Measurements from ENCODE around the gene USP32. TPM values are rescaled to one million over a fixed set of nuclear protein-coding genes. Genes with fewer than 3 reads are reported as not detected.

The USP32 gene
- total RNA-seq, 5 donors from 2014 or later (not counting 1 experiment from before 2014, with no cell fraction given): 30.0 to 34.5 (median 31.4) TPM

- Histone ChIP-seq H3K36me3 (ENCODE audit: control insufficient read depth in 2 of 2, extremely low read depth in 1 of 2, insufficient read depth in 1 of 2, low read length in 1 of 2) (no peaks in the 10 kb centered on the region), H3K9me3 (no peaks in the 10 kb centered on the region), H3K27ac (ENCODE audit: low read length) (no peak overlapping the region), H3K4me3 (ENCODE audit: control insufficient read depth in 1 of 2, extremely low read depth in 1 of 2, low read length in 1 of 2) (no peak overlapping the region), H3K27me3 (replicated peaks in 1 of 2; ENCODE audit: control insufficient read depth in 2 of 2, extremely low read depth in 1 of 2, insufficient read depth in 2 of 2, low read length in 1 of 2) (peaks cover 0 to 74% of the 10 kb centered on the region in 2 experiments), H3K4me1 (ENCODE audit: control insufficient read depth in 1 of 2, extremely low read depth in 1 of 2, insufficient read depth in 2 of 2, low read length in 2 of 2) (no peaks in the 10 kb centered on the region)
- ATAC-seq (replicated peaks in 1 of 4): no peak
- ChIA-PET POLR2A (no interaction called here), CTCF (no interaction called here)
- 84% methylated on average over 5 of the region's 18 CpGs for WGBS (ENCODE audit: insufficient coverage)
- Mint-ChIP-seq H3K27ac (no peak overlapping the region), H3K9me3 (no peaks in the 10 kb centered on the region), H3K4me1 (no peaks in the 10 kb centered on the region), H3K27me3 (peaks cover 30 to 48% of the 10 kb centered on the region in 2 donors), H3K4me3 (no peak overlapping the region), H3K36me3 (no peaks in the 10 kb centered on the region)
- DNase-seq: no peak
Measured at GRCh38 chr17:60157487-60158040, 234.4 kb downstream of the USP32 start.

DNA sequence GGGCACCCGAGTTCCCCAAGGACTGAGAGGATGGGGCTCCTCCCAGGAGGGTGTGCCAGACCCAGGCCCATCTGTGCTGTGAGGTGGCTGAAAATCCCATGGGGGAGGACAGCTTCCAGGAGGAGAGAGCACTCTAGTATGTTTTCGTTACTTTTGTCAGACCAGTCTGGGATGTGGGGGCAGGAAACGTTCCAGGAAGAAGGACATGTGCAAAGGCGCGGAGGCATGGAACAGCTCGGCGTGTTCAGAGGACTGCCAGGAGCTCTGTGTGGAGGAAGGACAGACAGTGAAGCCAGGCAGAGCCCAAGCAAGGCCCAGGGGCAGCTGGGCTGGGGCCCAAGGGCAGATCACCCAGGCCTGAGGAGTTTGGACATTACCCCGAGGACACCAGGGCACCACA is 235.2 kb downstream of the USP32 start:
- ATAC-seq (replicated peaks in 1 of 4) (no peak), DNase-seq (no peak)
- H3K4me1 ChIP-seq (ENCODE audit: control insufficient read depth in 1 of 2, extremely low read depth in 1 of 2, insufficient read depth in 2 of 2, low read length in 2 of 2): peaks cover 0 to 1% of the 10 kb centered on the region in 2 experiments
- H3K4me1 Mint-ChIP-seq: no peaks in the 10 kb centered on the region
- H3K9me3 ChIP-seq: no peaks in the 10 kb centered on the region
- no peak overlapping the region for H3K27ac Mint-ChIP-seq
- H3K4me3 ChIP-seq (ENCODE audit: control insufficient read depth in 1 of 2, extremely low read depth in 1 of 2, low read length in 1 of 2): no peak overlapping the region
- H3K27ac ChIP-seq (ENCODE audit: low read length): no peak overlapping the region
- H3K36me3 Mint-ChIP-seq: no peaks in the 10 kb centered on the region
- ChIA-PET CTCF (no interaction called here), POLR2A (no interaction called here)
- H3K9me3 Mint-ChIP-seq: no peaks in the 10 kb centered on the region
- peaks cover 0 to 74% of the 10 kb centered on the region in 2 experiments for H3K27me3 ChIP-seq (replicated peaks in 1 of 2; ENCODE audit: control insufficient read depth in 2 of 2, extremely low read depth in 1 of 2, insufficient read depth in 2 of 2, low read length in 1 of 2)
- H3K36me3 ChIP-seq (ENCODE audit: control insufficient read depth in 2 of 2, extremely low read depth in 1 of 2, insufficient read depth in 1 of 2, low read length in 1 of 2): no peaks in the 10 kb centered on the region
- 81% methylated on average over 8 of the region's 8 CpGs for WGBS (ENCODE audit: insufficient coverage)
- H3K4me3 Mint-ChIP-seq: no peak overlapping the region
- peaks cover 34 to 54% of the 10 kb centered on the region in 2 donors for H3K27me3 Mint-ChIP-seq

DNA sequence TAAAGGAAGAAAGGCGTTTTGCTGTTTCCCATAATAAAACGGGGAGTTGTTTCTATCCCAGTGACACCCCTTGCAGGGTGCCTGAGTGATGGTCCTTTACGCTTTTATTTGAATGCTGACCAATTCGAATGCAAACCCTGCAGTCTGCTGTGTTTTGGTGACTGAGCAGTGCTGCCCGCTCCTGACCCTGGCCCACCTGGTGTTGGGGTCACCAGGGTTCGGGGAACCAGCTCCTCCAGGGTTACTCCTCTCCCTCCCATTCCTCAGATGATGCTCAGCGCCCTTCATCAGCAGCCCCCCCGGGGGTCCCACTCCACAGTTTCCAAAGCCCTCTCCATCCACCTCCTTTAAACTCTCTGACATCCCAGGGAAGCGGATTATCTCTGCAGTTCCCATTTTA is 236.1 kb downstream of the USP32 start:
- no peaks in the 10 kb centered on the region for H3K36me3 ChIP-seq (ENCODE audit: control insufficient read depth in 2 of 2, extremely low read depth in 1 of 2, insufficient read depth in 1 of 2, low read length in 1 of 2)
- CTCF ChIA-PET: no interaction called here

DNA sequence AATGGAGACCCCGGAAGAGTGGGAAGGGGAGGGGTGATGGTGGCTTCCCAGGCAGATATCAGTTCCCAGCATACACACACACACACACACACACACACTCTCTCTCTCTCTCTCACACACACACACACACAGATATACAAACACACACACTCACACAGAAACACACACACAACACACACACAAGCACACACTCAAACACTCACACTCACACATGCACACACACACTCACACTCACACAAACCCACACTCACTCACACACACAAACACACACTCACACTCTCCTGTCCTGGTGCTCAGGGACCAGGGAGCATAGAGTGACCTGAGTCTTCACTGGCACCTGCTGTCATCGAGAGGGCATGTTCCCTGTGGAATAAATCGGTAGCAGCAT is 236.5 kb downstream of the USP32 start:
- H3K36me3 Mint-ChIP-seq: no peaks in the 10 kb centered on the region
- POLR2A ChIA-PET: no interaction called here
- H3K27ac Mint-ChIP-seq: no peak overlapping the region
- CTCF ChIA-PET: no interaction called here
- H3K36me3 ChIP-seq (ENCODE audit: control insufficient read depth in 2 of 2, extremely low read depth in 1 of 2, insufficient read depth in 1 of 2, low read length in 1 of 2): no peaks in the 10 kb centered on the region
- no peak overlapping the region for H3K27ac ChIP-seq (ENCODE audit: low read length)
- DNase-seq (no peak), ATAC-seq (replicated peaks in 1 of 4) (no peak)
- peaks cover 40 to 59% of the 10 kb centered on the region in 2 donors for H3K27me3 Mint-ChIP-seq
- WGBS (ENCODE audit: insufficient coverage): 100% methylated on average over 2 of the region's 3 CpGs
- peaks cover 2 to 78% of the 10 kb centered on the region in 2 experiments for H3K27me3 ChIP-seq (replicated peaks in 1 of 2; ENCODE audit: control insufficient read depth in 2 of 2, extremely low read depth in 1 of 2, insufficient read depth in 2 of 2, low read length in 1 of 2)
- no peaks in the 10 kb centered on the region for H3K9me3 Mint-ChIP-seq
- H3K4me3 ChIP-seq (ENCODE audit: control insufficient read depth in 1 of 2, extremely low read depth in 1 of 2, low read length in 1 of 2): no peak overlapping the region
- H3K4me1 Mint-ChIP-seq: peaks cover 10 to 11% (median 11%) of the 10 kb centered on the region in 3 donors
- peaks cover 0 to 14% of the 10 kb centered on the region in 2 experiments for H3K4me1 ChIP-seq (ENCODE audit: control insufficient read depth in 1 of 2, extremely low read depth in 1 of 2, insufficient read depth in 2 of 2, low read length in 2 of 2)
- H3K4me3 Mint-ChIP-seq: no peak overlapping the region
- H3K9me3 ChIP-seq: no peaks in the 10 kb centered on the region

More for the DNA sequence above, 236.1 kb downstream of the USP32 start:
- Histone ChIP-seq H3K27ac (ENCODE audit: low read length) (no peak overlapping the region), H3K9me3 (no peaks in the 10 kb centered on the region), H3K27me3 (replicated peaks in 1 of 2; ENCODE audit: control insufficient read depth in 2 of 2, extremely low read depth in 1 of 2, insufficient read depth in 2 of 2, low read length in 1 of 2) (peaks cover 2 to 74% of the 10 kb centered on the region in 2 experiments), H3K4me1 (ENCODE audit: control insufficient read depth in 1 of 2, extremely low read depth in 1 of 2, insufficient read depth in 2 of 2, low read length in 2 of 2) (peaks cover 0 to 10% of the 10 kb centered on the region in 2 experiments), H3K4me3 (ENCODE audit: control insufficient read depth in 1 of 2, extremely low read depth in 1 of 2, low read length in 1 of 2) (no peak overlapping the region)
- WGBS (ENCODE audit: insufficient coverage): 73% methylated on average over 9 of the region's 9 CpGs
- H3K36me3 Mint-ChIP-seq: no peaks in the 10 kb centered on the region
- no peak for ATAC-seq (replicated peaks in 1 of 4)
- peaks cover 7 to 8% (median 8%) of the 10 kb centered on the region in 3 donors for H3K4me1 Mint-ChIP-seq
- H3K27ac Mint-ChIP-seq: no peak overlapping the region
- H3K27me3 Mint-ChIP-seq: peaks cover 39 to 59% of the 10 kb centered on the region in 2 donors
- no peak for DNase-seq
- no peaks in the 10 kb centered on the region for H3K9me3 Mint-ChIP-seq
- no peak overlapping the region for H3K4me3 Mint-ChIP-seq
- POLR2A ChIA-PET: no interaction called here

DNA sequence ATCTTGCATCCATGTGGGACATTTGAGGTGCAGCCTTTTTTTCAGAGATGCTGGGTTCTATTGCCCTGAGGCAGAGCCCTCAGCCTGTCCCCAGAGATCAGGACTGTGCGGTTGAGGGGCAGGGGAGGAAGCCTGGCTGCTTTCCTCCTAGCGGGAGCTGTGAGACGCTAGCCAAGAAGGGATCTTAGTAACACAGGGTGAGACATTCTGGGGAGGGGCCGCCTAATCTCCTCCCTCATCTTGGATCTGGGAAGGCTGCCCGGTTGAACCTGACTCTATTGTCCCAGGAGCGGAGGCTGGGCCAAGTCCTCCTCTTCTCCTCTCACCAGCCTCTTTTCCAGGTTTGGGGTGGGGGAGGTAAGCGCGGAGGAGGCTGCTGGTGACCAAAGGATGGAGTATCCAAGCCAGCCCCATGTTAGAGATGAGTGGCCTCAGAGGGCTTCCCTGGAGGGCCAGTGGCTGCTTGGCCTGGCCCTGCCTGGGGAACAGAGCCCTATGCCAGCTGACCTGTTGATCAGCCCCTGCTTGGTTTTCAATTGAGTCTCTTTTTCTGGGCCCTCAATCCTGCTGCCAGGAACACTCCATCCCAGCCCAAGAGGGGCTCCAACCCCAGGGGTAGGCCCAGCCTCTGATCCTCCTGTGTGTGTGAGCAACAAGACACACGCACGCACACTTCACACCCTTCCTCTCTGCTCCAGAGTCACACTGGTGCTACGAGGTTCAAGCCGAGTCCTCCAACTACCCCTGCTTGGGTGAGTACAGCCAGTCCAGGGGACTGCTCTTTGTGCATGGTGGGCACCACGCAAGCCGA is 237.1 kb downstream of the USP32 start:
- H3K9me3 ChIP-seq: no peaks in the 10 kb centered on the region
- Mint-ChIP-seq H3K4me3 (no peak overlapping the region), H3K9me3 (no peaks in the 10 kb centered on the region), H3K4me1 (peaks cover 10 to 14% (median 11%) of the 10 kb centered on the region in 3 donors), H3K27ac (no peak overlapping the region), H3K27me3 (peaks cover 34 to 53% of the 10 kb centered on the region in 2 donors), H3K36me3 (no peaks in the 10 kb centered on the region)
- H3K36me3 ChIP-seq (ENCODE audit: control insufficient read depth in 2 of 2, extremely low read depth in 1 of 2, insufficient read depth in 1 of 2, low read length in 1 of 2): no peaks in the 10 kb centered on the region
- DNase-seq (no peak), ATAC-seq (replicated peaks in 1 of 4) (no peak)
- H3K4me1 ChIP-seq (ENCODE audit: control insufficient read depth in 1 of 2, extremely low read depth in 1 of 2, insufficient read depth in 2 of 2, low read length in 2 of 2): peaks cover 0 to 20% of the 10 kb centered on the region in 2 experiments
- POLR2A ChIA-PET: no interaction called here
- H3K27ac ChIP-seq (ENCODE audit: low read length): no peak overlapping the region
- H3K4me3 ChIP-seq (ENCODE audit: control insufficient read depth in 1 of 2, extremely low read depth in 1 of 2, low read length in 1 of 2): no peak overlapping the region
- CTCF ChIA-PET: no interaction called here
- H3K27me3 ChIP-seq (replicated peaks in 1 of 2; ENCODE audit: control insufficient read depth in 2 of 2, extremely low read depth in 1 of 2, insufficient read depth in 2 of 2, low read length in 1 of 2): peaks cover 2 to 83% of the 10 kb centered on the region in 2 experiments
- 92% methylated on average over 6 of the region's 14 CpGs for WGBS (ENCODE audit: insufficient coverage)

- CTCF ChIA-PET: no interaction called here
- Histone ChIP-seq H3K4me1 (ENCODE audit: control insufficient read depth in 1 of 2, extremely low read depth in 1 of 2, insufficient read depth in 2 of 2, low read length in 2 of 2) (peaks cover 0 to 25% of the 10 kb centered on the region in 2 experiments), H3K36me3 (ENCODE audit: control insufficient read depth in 2 of 2, extremely low read depth in 1 of 2, insufficient read depth in 1 of 2, low read length in 1 of 2) (no peaks in the 10 kb centered on the region), H3K9me3 (no peaks in the 10 kb centered on the region), H3K27me3 (replicated peaks in 1 of 2; ENCODE audit: control insufficient read depth in 2 of 2, extremely low read depth in 1 of 2, insufficient read depth in 2 of 2, low read length in 1 of 2) (peaks cover 2 to 87% of the 10 kb centered on the region in 2 experiments), H3K27ac (ENCODE audit: low read length) (no peak overlapping the region), H3K4me3 (ENCODE audit: control insufficient read depth in 1 of 2, extremely low read depth in 1 of 2, low read length in 1 of 2) (no peak overlapping the region)
- Mint-ChIP-seq H3K27me3 (peaks cover 39 to 59% of the 10 kb centered on the region in 2 donors), H3K36me3 (no peaks in the 10 kb centered on the region), H3K9me3 (no peaks in the 10 kb centered on the region), H3K4me3 (no peak overlapping the region), H3K4me1 (peaks cover 15 to 19% (median 17%) of the 10 kb centered on the region in 3 donors), H3K27ac (no peak overlapping the region)
- POLR2A ChIA-PET: interaction anchor here in 1 of 2 donors (0.6 kb wide), 1 partner anchor 316 kb away, joined by 7 read pairs; no protein-coding TSS in a partner anchor
- DNase-seq: no peak
- 94% methylated on average over 5 of the region's 12 CpGs for WGBS (ENCODE audit: insufficient coverage)
- no peak for ATAC-seq (replicated peaks in 1 of 4)
Measured at GRCh38 chr17:60153606-60154390, 238.1 kb downstream of the USP32 start.
